Effector CD8-positive, alpha-beta T cell (primary cell): ENCODE results near the gene LRRC71.

Source experiments
- DNase-seq: peaks from one replicate; lab custom pipeline; 2025; lab: John Stamatoyannopoulos, UW

LRRC71 gene

GRCh38 chr1:156892190-156893047 lies 28.0 kb upstream of the LRRC71 start:
- DNase-seq: peak; percentile 79

- DNase-seq: no peak
Measured at GRCh38 chr1:156893048-156893953, 27.1 kb upstream of the LRRC71 start, which contains the start of gene PEAR1. PEAR1 (plus strand) TSS chr1:156893718; CDS start chr1:156903927, 10,209 bp downstream.

GRCh38 chr1:156894001-156894400 lies 26.4 kb upstream of the LRRC71 start:
- no peak for DNase-seq

GRCh38 chr1:156894711-156895454 lies 25.5 kb upstream of the LRRC71 start:
- DNase-seq: no peak

GRCh38 chr1:156895455-156895812 lies 25.0 kb upstream of the LRRC71 start:
- no peak for DNase-seq

GRCh38 chr1:156895927-156896326 lies 24.5 kb upstream of the LRRC71 start:
- no peak for DNase-seq

- no peak for DNase-seq
Measured at GRCh38 chr1:156896490-156897033, 23.9 kb upstream of the LRRC71 start.

- DNase-seq: no peak
Measured at GRCh38 chr1:156897078-156897825, 23.2 kb upstream of the LRRC71 start.

- DNase-seq: no peak
Measured at GRCh38 chr1:156898161-156898566, 22.3 kb upstream of the LRRC71 start.

- no peak for DNase-seq
Measured at GRCh38 chr1:156898971-156899664, 21.3 kb upstream of the LRRC71 start.

- no peak for DNase-seq
Measured at GRCh38 chr1:156899956-156900718, 20.3 kb upstream of the LRRC71 start.

GRCh38 chr1:156900896-156901589 lies 19.4 kb upstream of the LRRC71 start:
- DNase-seq: no peak

- DNase-seq: no peak
Measured at GRCh38 chr1:156901590-156901900, 18.9 kb upstream of the LRRC71 start.

GRCh38 chr1:156901966-156902915 lies 18.2 kb upstream of the LRRC71 start:
- DNase-seq: no peak

- DNase-seq: no peak
Measured at GRCh38 chr1:156903328-156904091, 16.9 kb upstream of the LRRC71 start.

GRCh38 chr1:156904187-156904959 lies 16.1 kb upstream of the LRRC71 start:
- DNase-seq: no peak
